Mucosa of rectum (tissue), 2 donors: ENCODE results near the gene PRR5L.

Source experiments
- H3K27ac ChIP-seq, 2 donors: one replicate each; pipeline ENCODE4 v1.7.0; 2013; ENCODE audit warnings: inconsistent platforms in 2 of 2, low read depth in 2 of 2, low read length in 2 of 2
- H3K27me3 ChIP-seq, 2 donors: one replicate each; pipeline ENCODE4 v1.7.0; 2013; ENCODE audit warnings: low read length in 2 of 2; ENCODE audit not compliant: control insufficient read depth in 2 of 2, insufficient read depth in 2 of 2
- H3K36me3 ChIP-seq, 2 donors: one replicate each; pipeline ENCODE4 v1.7.0; 2013; ENCODE audit warnings: low read length in 2 of 2; ENCODE audit not compliant: control insufficient read depth in 2 of 2, insufficient read depth in 2 of 2
- H3K4me1 ChIP-seq, 2 donors: one replicate each; pipeline ENCODE4 v1.7.0; 2013; ENCODE audit warnings: low read length in 2 of 2, mild to moderate bottlenecking in 1 of 2; ENCODE audit not compliant: control insufficient read depth in 2 of 2, insufficient read depth in 2 of 2
- H3K4me3 ChIP-seq, 2 donors: one replicate each; pipeline ENCODE4 v1.7.0; 2013; ENCODE audit warnings: low read length in 2 of 2
- H3K9ac ChIP-seq, 2 donors: one replicate each; pipeline ENCODE4 v1.7.0; 2013; ENCODE audit warnings: low read length in 2 of 2, low read depth in 1 of 2, mild to moderate bottlenecking in 1 of 2
- H3K9me3 ChIP-seq, 2 donors: one replicate each; pipeline ENCODE4 v1.7.0; 2013; ENCODE audit warnings: low read length in 2 of 2; ENCODE audit not compliant: control insufficient read depth in 2 of 2
- donor health status: healthy.
- donor health status: Normal muscosa, but diverticular disease.

PRR5L gene

GRCh38 chr11:36452961-36453360, 156.9 kb downstream of the PRR5L start:
- Histone ChIP-seq H3K9ac (no peak overlapping the region), H3K36me3 (peaks cover 75 to 89% of the 10 kb centered on the region in 2 donors), H3K9me3 (no peaks in the 10 kb centered on the region), H3K4me3 (no peak overlapping the region), H3K27ac (peak overlapping the region in 1 of 2 donors; percentile 20), H3K4me1 (peaks cover 36 to 38% of the 10 kb centered on the region in 2 donors), H3K27me3 (no peaks in the 10 kb centered on the region)

- H3K36me3 ChIP-seq = peaks cover 75 to 89% of the 10 kb centered on the region in 2 donors
These were observed 157.6 kb downstream of the PRR5L start for GRCh38 chr11:36453678-36454077.

GRCh38 chr11:36454551-36454940, 158.5 kb downstream of the PRR5L start:
- H3K27ac ChIP-seq = no peak overlapping the region
- no peak overlapping the region for H3K4me3 ChIP-seq
- H3K9me3 ChIP-seq = no peaks in the 10 kb centered on the region
- no peaks in the 10 kb centered on the region for H3K27me3 ChIP-seq
- H3K36me3 ChIP-seq = peaks cover 76 to 81% of the 10 kb centered on the region in 2 donors
- H3K4me1 ChIP-seq = peaks cover 33 to 38% of the 10 kb centered on the region in 2 donors
- no peak overlapping the region for H3K9ac ChIP-seq

More at GRCh38 chr11:36453678-36454077, 157.6 kb downstream of the PRR5L start:
- H3K9ac ChIP-seq = no peak overlapping the region
- H3K27me3 ChIP-seq = no peaks in the 10 kb centered on the region
- peak overlapping the region in 1 of 2 donors; percentile 20 for H3K27ac ChIP-seq
- peaks cover 36 to 38% of the 10 kb centered on the region in 2 donors for H3K4me1 ChIP-seq
- no peak overlapping the region for H3K4me3 ChIP-seq
- no peaks in the 10 kb centered on the region for H3K9me3 ChIP-seq

- Histone ChIP-seq H3K27ac (peak overlapping the region; percentile 19 to 62), H3K27me3 (no peaks in the 10 kb centered on the region), H3K4me3 (no peak overlapping the region), H3K4me1 (peaks cover 28 to 34% of the 10 kb centered on the region in 2 donors), H3K9me3 (no peaks in the 10 kb centered on the region), H3K9ac (no peak overlapping the region), H3K36me3 (peaks cover 74 to 77% of the 10 kb centered on the region in 2 donors)
These were observed 159.0 kb downstream of the PRR5L start for GRCh38 chr11:36454941-36455631.

- H3K9ac ChIP-seq = no peak overlapping the region
These were observed 159.6 kb downstream of the PRR5L start for GRCh38 chr11:36455658-36456111.

GRCh38 chr11:36456156-36456555, 160.1 kb downstream of the PRR5L start:
- Histone ChIP-seq H3K4me1 (peaks cover 19 to 33% of the 10 kb centered on the region in 2 donors), H3K27me3 (no peaks in the 10 kb centered on the region), H3K36me3 (peaks cover 74 to 76% of the 10 kb centered on the region in 2 donors), H3K4me3 (no peak overlapping the region), H3K9ac (no peak overlapping the region), H3K27ac (peak overlapping the region; percentile 32 to 56), H3K9me3 (no peaks in the 10 kb centered on the region)

More at GRCh38 chr11:36455658-36456111, 159.6 kb downstream of the PRR5L start:
- no peak overlapping the region for H3K4me3 ChIP-seq
- H3K27ac ChIP-seq = peak overlapping the region; percentile 56 to 62
- no peaks in the 10 kb centered on the region for H3K27me3 ChIP-seq
- peaks cover 23 to 34% of the 10 kb centered on the region in 2 donors for H3K4me1 ChIP-seq
- no peaks in the 10 kb centered on the region for H3K9me3 ChIP-seq
- peaks cover 77% of the 10 kb centered on the region in 2 donors for H3K36me3 ChIP-seq

- Histone ChIP-seq H3K9me3 (no peaks in the 10 kb centered on the region), H3K9ac (no peak overlapping the region), H3K27me3 (no peaks in the 10 kb centered on the region), H3K4me1 (peaks cover 11 to 17% of the 10 kb centered on the region in 2 donors), H3K27ac (no peak overlapping the region), H3K36me3 (peaks cover 75 to 81% of the 10 kb centered on the region in 2 donors), H3K4me3 (no peak overlapping the region)
These were observed 162.2 kb downstream of the PRR5L start for GRCh38 chr11:36458129-36458915.

- no peak overlapping the region for H3K9ac ChIP-seq
- H3K4me3 ChIP-seq = no peak overlapping the region
- H3K27me3 ChIP-seq = no peaks in the 10 kb centered on the region
- H3K36me3 ChIP-seq = peaks cover 68 to 79% of the 10 kb centered on the region in 2 donors
- H3K4me1 ChIP-seq = peaks cover 7 to 10% of the 10 kb centered on the region in 2 donors
- no peaks in the 10 kb centered on the region for H3K9me3 ChIP-seq
- no peak overlapping the region for H3K27ac ChIP-seq
These were observed 163.0 kb downstream of the PRR5L start for GRCh38 chr11:36459046-36459445.

- Histone ChIP-seq H3K4me3 (no peak overlapping the region), H3K27ac (no peak overlapping the region), H3K36me3 (peaks cover 58 to 68% of the 10 kb centered on the region in 2 donors), H3K9me3 (no peaks in the 10 kb centered on the region), H3K9ac (no peak overlapping the region), H3K4me1 (peaks cover 7 to 11% of the 10 kb centered on the region in 2 donors), H3K27me3 (no peaks in the 10 kb centered on the region)
These were observed 164.1 kb downstream of the PRR5L start for GRCh38 chr11:36460220-36460619.

GRCh38 chr11:36462321-36462720, 166.2 kb downstream of the PRR5L start:
- Histone ChIP-seq H3K27ac (no peak overlapping the region), H3K9ac (no peak overlapping the region), H3K9me3 (no peaks in the 10 kb centered on the region), H3K36me3 (peaks cover 52 to 65% of the 10 kb centered on the region in 2 donors), H3K27me3 (no peaks in the 10 kb centered on the region), H3K4me3 (no peak overlapping the region), H3K4me1 (peaks cover 3 to 4% of the 10 kb centered on the region in 2 donors)
